IMR-90 (cell line): ENCODE data around the gene C5. TPM values are rescaled to one million over a fixed set of nuclear protein-coding genes. Genes with fewer than 3 reads are reported as not detected.
A peak's percentile ranks its signal among the peaks of the same experiment; 100 is the strongest.

Source experiments
- ATAC-seq: fragments of 200-7000 bp; cut with Tn5 transposase; 2 replicates; pipeline ENCODE4 v1.9.1; 2020; ENCODE audit warnings: low read depth, mild to moderate bottlenecking, moderate library complexity
- BruUV-seq: library from RNA; stranded (reverse); fragments of 400-500 nt; replicated peaks from 2 replicates; lab custom pipeline; 2021; lab: Mats Ljungman, UMichigan
- CTCF ChIA-PET: fragments of 300-600 bp; formaldehyde crosslinking; extraction: SDS; loops from one replicate; lab custom pipeline; 2021; ENCODE audit warnings: antibody characterized with exemption; lab: Yijun Ruan, JAX
- POLR2A ChIA-PET: fragments of 300-600 bp; sonication (Branson Sonifier 250); formaldehyde crosslinking; loops from one replicate; lab custom pipeline; 2022; ENCODE audit warnings: antibody characterized with exemption; ENCODE audit not compliant: unreplicated experiment; lab: Charles Lee
- DNase-seq: peaks from one replicate; pipeline ENCODE4 v3.0.0; 2013
- H2AFZ ChIP-seq: replicated peaks from 2 replicates; pipeline ENCODE3; 2013; ENCODE audit warnings: low read length, mild to moderate bottlenecking; ENCODE audit not compliant: poor library complexity
- H2AK5ac ChIP-seq: 2 replicates; pipeline ENCODE4 v1.6.1; 2013; ENCODE audit warnings: low read depth, low read length, inconsistent platforms
- H2AK9ac ChIP-seq: replicated peaks from 2 replicates; pipeline ENCODE3; 2013; ENCODE audit warnings: mild to moderate bottlenecking, low read depth, low read length, moderate library complexity; ENCODE audit not compliant: poor library complexity
- H2BK120ac ChIP-seq: 2 replicates; pipeline ENCODE4 v1.6.1; 2013; ENCODE audit warnings: low read depth, low read length, inconsistent platforms
- H2BK15ac ChIP-seq: 3 replicates; pipeline ENCODE4 v1.6.1; 2013; ENCODE audit warnings: low read depth, low read length, inconsistent platforms
- H2BK20ac ChIP-seq: 2 replicates; pipeline ENCODE4 v1.6.1; 2013; ENCODE audit warnings: low read depth, mild to moderate bottlenecking, inconsistent platforms, low read length, moderate library complexity
- H2BK5ac ChIP-seq: 2 replicates; pipeline ENCODE4 v1.6.1; 2013; ENCODE audit warnings: mild to moderate bottlenecking, low read depth, low read length, inconsistent platforms; ENCODE audit not compliant: poor library complexity, severe bottlenecking
- H3K14ac ChIP-seq: replicated peaks from 2 replicates; pipeline ENCODE4 v1.6.1; 2013; ENCODE audit warnings: low read depth, low read length, inconsistent platforms
- H3K18ac ChIP-seq: 2 replicates; pipeline ENCODE4 v1.6.1; 2013; ENCODE audit warnings: low read depth, low read length, control low read depth
- H3K23ac ChIP-seq: 2 replicates; pipeline ENCODE4 v1.6.1; 2013; ENCODE audit warnings: low read depth, low read length, inconsistent platforms
- H3K27ac ChIP-seq: 2 replicates; pipeline ENCODE4 v1.5.1; 2013; ENCODE audit warnings: mild to moderate bottlenecking, control low read depth, low read length; ENCODE audit not compliant: insufficient read depth
- H3K27me3 ChIP-seq: 2 replicates; pipeline ENCODE4 v1.6.1; 2013; ENCODE audit warnings: low read length; ENCODE audit not compliant: control insufficient read depth, insufficient read depth
- H3K36me3 ChIP-seq: 2 replicates; pipeline ENCODE4 v1.6.1; 2013; ENCODE audit warnings: low read length, mixed read lengths; ENCODE audit not compliant: control insufficient read depth, insufficient read depth
- H3K4ac ChIP-seq: 2 replicates; pipeline ENCODE4 v1.6.1; 2013; ENCODE audit warnings: low read depth, low read length, inconsistent platforms
- H3K4me1 ChIP-seq: 2 replicates; pipeline ENCODE4 v1.6.1; 2013; ENCODE audit warnings: low read length, mixed read lengths; ENCODE audit not compliant: control insufficient read depth, insufficient read depth
- H3K4me2 ChIP-seq: 2 replicates; pipeline ENCODE4 v1.6.1; 2013; ENCODE audit warnings: low read depth, mild to moderate bottlenecking, control low read depth, low read length, moderate library complexity
- H3K4me3 ChIP-seq: 2 replicates; pipeline ENCODE4 v1.5.1; 2013; ENCODE audit warnings: low read depth, mild to moderate bottlenecking, control low read depth, low read length, moderate library complexity; ENCODE audit not compliant: insufficient read depth
- H3K56ac ChIP-seq: 2 replicates; pipeline ENCODE4 v1.6.1; 2013; ENCODE audit warnings: low read length, inconsistent platforms; ENCODE audit not compliant: insufficient read depth; ENCODE audit errors: extremely low read depth
- H3K79me1 ChIP-seq, 2 experiments: 2 replicates each; pipeline ENCODE4 v1.6.1; 2013; ENCODE audit warnings: low read length in 2 of 2, inconsistent platforms in 1 of 2, low read depth in 1 of 2
- H3K9ac ChIP-seq: 2 replicates; pipeline ENCODE4 v1.6.1; 2013; ENCODE audit warnings: low read depth, low read length, control low read depth
- H3K9me1 ChIP-seq: 2 replicates; pipeline ENCODE4 v1.6.1; 2013; ENCODE audit warnings: low read length, inconsistent platforms; ENCODE audit not compliant: insufficient read depth
- H3K9me3 ChIP-seq: 2 replicates; pipeline ENCODE4 v1.6.1; 2013; ENCODE audit warnings: low read length; ENCODE audit not compliant: control insufficient read depth, insufficient read depth
- H4K20me1 ChIP-seq: 2 replicates; pipeline ENCODE4 v1.6.1; 2013; ENCODE audit warnings: low read length, inconsistent platforms; ENCODE audit not compliant: insufficient read depth
- H4K5ac ChIP-seq: 2 replicates; pipeline ENCODE4 v1.6.1; 2013; ENCODE audit warnings: mild to moderate bottlenecking, low read depth, low read length, control low read depth
- H4K8ac ChIP-seq, 2 experiments: 2 replicates each; pipeline ENCODE4 v1.6.1; 2013; ENCODE audit warnings: low read depth in 2 of 2, low read length in 2 of 2, control low read depth in 1 of 2, inconsistent platforms in 1 of 2
- H4K91ac ChIP-seq: 2 replicates; pipeline ENCODE4 v1.6.1; 2013; ENCODE audit warnings: low read depth, low read length, inconsistent platforms; ENCODE audit not compliant: insufficient read depth
- BHLHE40 ChIP-seq: fragments of 150-350 bp; IDR thresholded peaks from 2 replicates; pipeline ENCODE4 v1.6.1; 2016; ENCODE audit warnings: mild to moderate bottlenecking, low read depth, low read length
- CTCF ChIP-seq: conservative IDR thresholded peaks from 2 replicates; pipeline ENCODE4 v1.5.1; 2012; ENCODE audit warnings: mild to moderate bottlenecking, low read depth, low read length, improper control_type of control experiment
- MXI1 ChIP-seq: IDR thresholded peaks from 2 replicates; pipeline ENCODE4 v1.6.1; 2012; ENCODE audit warnings: low read depth, mild to moderate bottlenecking, low read length, moderate library complexity, borderline replicate concordance
- RCOR1 ChIP-seq: IDR thresholded peaks from 2 replicates; pipeline ENCODE4 v1.6.1; 2012; ENCODE audit warnings: mild to moderate bottlenecking, low read length, improper control_type of control experiment; ENCODE audit not compliant: insufficient replicate concordance
- RFX5 ChIP-seq: IDR thresholded peaks from 2 replicates; pipeline ENCODE4 v1.8.0; 2012; ENCODE audit warnings: low read depth, mild to moderate bottlenecking, low read length, moderate library complexity
- WGBS, 2 experiments: methylation state at CpG; one replicate each; pipeline versions ENCODE4 v1.1.5 to v1.1.7; 2013; ENCODE audit warnings: missing lambda C conversion rate in 2 of 2; ENCODE audit not compliant: insufficient read length in 1 of 2; ENCODE audit errors: extremely low coverage in 2 of 2; 5-methylcytosine and 5-hydroxymethylcytosine counted together
- dilution Hi-C: fragments of 300-500 bp; cut with HindIII; formaldehyde crosslinking; loops from one replicate; pipeline ENCODE4 v1.14.3; 2018; ENCODE audit warnings: low sequenced_read_pairs; ENCODE audit not compliant: unreplicated experiment
- in situ Hi-C: fragments of 300-500 bp; cut with MboI; formaldehyde crosslinking; loops from 3 replicates; pipeline ENCODE4 v1.14.3; 2019; ENCODE audit warnings: low sequenced_read_pairs, inconsistent platforms, mixed read lengths
- intact Hi-C: fragments of 100-400 bp; cut with micrococcal nuclease; formaldehyde crosslinking; loops from 2 replicates; pipeline ENCODE4 v1.10.0; 2022
- polyA plus RNA-seq, 3 experiments: library from polyadenylated mRNA; depleted of rRNA; stranded (reverse); fragments of >200 nt; gene quantifications; 2 replicates each; pipeline ENCODE4 v1.2.3, GENCODE V29; 2012; ENCODE audit warnings: low replicate concordance in 1 of 3
- total RNA-seq: library from RNA; depleted of rRNA; stranded (reverse); fragments of >200 nt; gene quantifications from 2 replicates; pipeline ENCODE4 v1.2.3, GENCODE V29; 2012

Gene C5
- total and polyA plus RNA-seq, 2 of the 4 experiments (the other 2 are of a cell fraction) = 1.5 to 2.3 TPM

- peak; percentile 84 for TF ChIP-seq RCOR1
- no peak for TF ChIP-seq RFX5
- 0 out of 2 replicates have a peak, but pooled peaks have one; percentile 40 for TF ChIP-seq MXI1
Measured at GRCh38 chr9:120936011-120936763, 113.9 kb downstream of the C5 start (continued).

DNA sequence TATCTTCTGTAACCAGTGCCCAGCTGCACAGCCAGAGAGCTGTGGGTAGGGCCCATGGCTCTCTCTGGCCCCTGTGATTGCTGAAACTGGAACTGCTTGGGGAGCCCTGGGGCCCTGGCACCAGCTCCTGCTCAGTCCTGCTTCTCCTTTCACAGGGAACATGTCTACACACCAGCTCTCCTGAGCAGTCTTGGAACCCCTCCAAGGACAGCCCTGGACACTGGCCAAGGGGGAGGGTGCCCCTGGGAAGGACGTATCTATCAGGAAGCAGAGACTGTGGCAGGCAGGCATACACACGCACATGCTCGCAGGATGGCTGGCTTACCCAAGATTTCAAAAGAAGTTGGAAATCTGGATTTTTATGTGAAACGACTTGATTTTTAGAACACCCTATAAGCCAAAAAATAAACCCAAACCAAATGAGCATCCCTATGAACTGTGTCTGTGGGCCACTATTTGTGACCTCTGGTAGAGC is 114.7 kb downstream of the C5 start:
- Histone ChIP-seq H2AFZ (peak overlapping the region; percentile 78), H3K4ac (peak overlapping the region; percentile 96), H3K27ac (peak overlapping the region; percentile 90), H2BK20ac (peak overlapping the region; percentile 93), H3K4me3 (no peak overlapping the region), H4K20me1 (no peaks in the 10 kb centered on the region), H4K5ac (peak overlapping the region; percentile 45), H3K27me3 (no peaks in the 10 kb centered on the region), H3K56ac (peak overlapping the region; percentile 82), H2AK9ac (peak overlapping the region; percentile 39), H3K14ac (peak overlapping the region; percentile 85), H2BK120ac (peak overlapping the region; percentile 96), H3K79me1 (peaks cover 0 to 13% of the 10 kb centered on the region in 2 experiments; a peak in 1 of 4 replicates), H2AK5ac (peak overlapping the region; percentile 87), H3K9me1 (peaks cover 14% of the 10 kb centered on the region), H3K36me3 (no peaks in the 10 kb centered on the region), H2BK15ac (peak overlapping the region; percentile 34), H3K18ac (peak overlapping the region; percentile 80), H2BK5ac (peak overlapping the region; percentile 89), H3K4me2 (peak overlapping the region; percentile 86; the same call in 1 of the 2 replicates), H3K4me1 (peaks cover 36% of the 10 kb centered on the region), H4K8ac (peak overlapping the region; percentile 34 to 83), H3K23ac (peak overlapping the region; percentile 93), H3K9ac (peak overlapping the region; percentile 37), H3K9me3 (no peaks in the 10 kb centered on the region), H4K91ac (peak overlapping the region; percentile 84)
- dilution Hi-C loops = no loop called here
- in situ Hi-C loops = loop anchor here (5.0 kb wide), 1 partner anchor 63 kb away; no protein-coding TSS in a partner anchor
- ChIA-PET POLR2A (no interaction called here), CTCF (interaction anchor here (0.5 to 0.6 kb wide), 3 partner anchors 11 to 131 kb away, joined by 3 read pairs; no protein-coding TSS in a partner anchor)
- DNase-seq (peak; percentile 91), ATAC-seq (peak; percentile 6)
- no TSS peak for BruUV-seq
- TF ChIP-seq BHLHE40 (0 out of 2 replicates have a peak, but pooled peaks have one; percentile 20), CTCF (no peak), RFX5 (no peak), MXI1 (peak; percentile 75; the same call in 1 of the 2 replicates)
- no CpG with 5 or more reads among the region's 4 CpGs for WGBS, 2 experiments
- intact Hi-C loops = loop anchor here (5.0 kb wide), 2 partner anchors 127 to 318 kb away; no protein-coding TSS in a partner anchor
